Rectal smooth muscle tissue (tissue), 1 donor: ENCODE data around the gene SKIC3.
A peak's percentile ranks its signal among the peaks of the same experiment; 100 is the strongest.

ENCODE experiments used
- H3K27ac ChIP-seq: one replicate; pipeline ENCODE4 v1.7.0; 2013; ENCODE audit warnings: low read depth, low read length, inconsistent platforms
- H3K27me3 ChIP-seq: one replicate; pipeline ENCODE4 v1.7.0; 2013; ENCODE audit warnings: low read length; ENCODE audit not compliant: control insufficient read depth, insufficient read depth
- H3K36me3 ChIP-seq: one replicate; pipeline ENCODE4 v1.7.0; 2013; ENCODE audit warnings: low read length; ENCODE audit not compliant: control insufficient read depth, insufficient read depth
- H3K4me1 ChIP-seq: one replicate; pipeline ENCODE4 v1.7.0; 2013; ENCODE audit warnings: low read length; ENCODE audit not compliant: control insufficient read depth, insufficient read depth
- H3K4me3 ChIP-seq: one replicate; pipeline ENCODE4 v1.7.0; 2013; ENCODE audit warnings: low read length
- H3K9ac ChIP-seq: one replicate; pipeline ENCODE4 v1.7.0; 2013; ENCODE audit warnings: low read length

SKIC3 gene

DNA sequence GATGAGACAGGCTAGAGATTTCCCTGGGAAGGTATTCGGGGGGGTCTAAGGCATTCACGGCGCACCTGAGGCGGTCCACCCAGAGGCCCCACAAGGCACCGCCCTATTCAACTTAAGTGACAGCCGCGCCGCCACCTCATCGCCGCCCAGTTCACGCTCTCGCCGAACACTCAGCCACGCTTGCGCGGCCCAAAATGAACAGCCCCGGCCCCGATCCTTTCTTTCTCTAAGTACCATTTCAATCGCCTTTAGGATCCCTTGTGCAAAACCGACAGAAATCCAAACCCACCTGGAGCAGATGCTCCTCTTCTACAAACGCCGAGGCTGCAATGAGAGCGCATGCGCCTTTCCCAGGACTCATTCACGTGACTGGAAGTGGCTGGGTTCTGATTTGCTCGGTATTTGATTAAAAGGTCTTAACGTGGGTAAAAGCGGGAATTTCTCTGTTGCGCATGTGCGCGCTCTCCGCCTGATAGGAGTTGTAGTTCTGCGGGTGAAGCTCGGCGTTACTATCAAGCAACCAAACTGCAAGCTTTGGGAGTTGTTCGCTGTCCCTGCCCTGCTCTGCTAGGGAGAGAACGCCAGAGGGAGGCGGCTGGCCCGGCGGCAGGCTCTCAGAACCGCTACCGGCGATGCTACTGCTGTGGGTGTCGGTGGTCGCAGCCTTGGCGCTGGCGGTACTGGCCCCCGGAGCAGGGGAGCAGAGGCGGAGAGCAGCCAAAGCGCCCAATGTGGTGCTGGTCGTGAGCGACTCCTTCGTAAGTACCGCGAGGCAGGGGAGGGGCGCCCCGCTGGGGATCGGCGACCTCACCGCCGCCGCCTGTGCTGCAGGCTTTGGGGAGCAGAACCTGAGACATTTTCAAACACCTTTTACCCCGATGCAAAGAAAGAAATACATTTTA is at the start of gene SKIC3, which contains the start of gene ARSK:
Gene SKIC3 (minus strand): TSS at position 331 of the 902 bp plus-strand sequence. CDS start 7,827 bp downstream, outside the sequence.
Gene ARSK (plus strand): TSS at position 455 of the 902 bp plus-strand sequence. CDS start 178 bp downstream, at position 633.
- Histone ChIP-seq H3K4me1 (peaks cover 4% of the 10 kb centered on the region), H3K9ac (peak within 1 kb of the TSS; percentile 67), H3K36me3 (no peaks in the 10 kb centered on the region), H3K27ac (peak within 1 kb of the TSS; percentile 76), H3K4me3 (peak within 1 kb of the TSS; percentile 94), H3K27me3 (no peaks in the 10 kb centered on the region)

DNA sequence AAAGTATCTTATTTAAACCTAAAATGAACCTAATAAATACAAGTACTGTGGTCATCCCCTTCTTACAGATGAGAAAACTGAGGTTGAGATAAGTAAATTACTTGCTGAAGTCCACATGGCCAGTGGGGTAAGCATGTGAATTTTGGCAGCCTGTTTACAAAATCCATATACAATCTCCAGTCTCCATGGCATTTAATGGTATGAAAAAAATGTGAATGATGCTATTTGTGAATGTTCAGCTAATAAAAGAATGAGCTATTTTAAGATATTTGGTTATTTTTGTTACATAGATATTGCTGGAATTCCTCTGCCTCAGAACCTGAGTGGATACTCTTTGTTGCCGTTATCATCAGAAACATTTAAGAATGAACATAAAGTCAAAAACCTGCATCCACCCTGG is 45.8 kb upstream of the SKIC3 start:
- Histone ChIP-seq H3K4me1 (no peaks in the 10 kb centered on the region), H3K4me3 (no peak overlapping the region), H3K27ac (no peak overlapping the region), H3K27me3 (no peaks in the 10 kb centered on the region), H3K36me3 (no peaks in the 10 kb centered on the region), H3K9ac (no peak overlapping the region)

DNA sequence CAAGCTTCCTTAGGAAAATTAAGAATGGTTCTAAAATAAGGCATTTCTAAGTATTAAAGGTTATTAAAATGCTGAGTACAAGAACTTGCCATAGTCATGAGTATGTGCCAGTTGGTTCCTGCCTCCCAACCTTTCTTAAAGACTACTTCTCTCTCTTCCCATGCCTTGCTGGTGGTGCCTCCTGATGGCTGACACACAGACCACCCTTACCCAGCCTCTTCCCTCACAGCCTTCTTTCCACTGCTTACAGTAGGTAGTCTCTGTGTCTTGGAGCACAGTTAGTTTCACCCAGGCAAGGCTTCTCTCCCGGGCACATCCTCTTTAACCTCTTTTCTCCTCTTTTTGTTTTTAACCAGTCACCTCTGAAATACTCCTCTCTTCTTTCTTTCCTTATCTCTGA is 44.5 kb upstream of the SKIC3 start:
- no peaks in the 10 kb centered on the region for H3K36me3 ChIP-seq
- H3K27ac ChIP-seq, result no peak overlapping the region

DNA sequence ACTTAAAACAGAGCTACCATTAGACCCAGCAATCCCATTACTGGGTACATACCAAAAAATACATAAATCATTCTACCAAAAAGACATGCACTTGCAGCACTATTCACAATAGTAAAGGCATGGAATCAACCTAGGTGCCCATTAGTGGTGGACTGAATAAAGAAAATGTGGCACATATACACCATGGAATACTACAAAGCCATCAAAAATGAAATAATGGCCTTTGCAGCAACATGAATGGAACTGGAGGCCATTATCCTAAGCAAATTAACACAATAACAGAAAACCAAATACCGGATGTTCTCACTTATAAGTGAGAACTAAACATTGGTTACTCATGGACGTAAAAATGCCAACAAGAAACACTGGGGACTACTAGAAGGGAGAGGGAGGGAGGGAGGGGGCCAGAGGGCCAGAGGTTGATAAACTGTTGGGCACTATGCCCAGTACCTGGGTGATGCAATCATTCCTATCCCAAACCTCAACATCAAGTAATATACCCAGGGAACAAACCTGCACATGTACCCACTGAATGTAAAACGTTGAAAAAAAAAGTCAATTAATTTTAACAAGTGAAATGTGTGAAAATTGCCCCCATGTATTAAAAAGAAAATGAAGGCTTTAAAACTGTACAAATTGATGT is 40.6 kb upstream of the SKIC3 start:
- no peak overlapping the region for H3K4me3 ChIP-seq
- H3K27me3 ChIP-seq, result no peaks in the 10 kb centered on the region
- no peaks in the 10 kb centered on the region for H3K4me1 ChIP-seq
- no peak overlapping the region for H3K9ac ChIP-seq
- H3K36me3 ChIP-seq, result no peaks in the 10 kb centered on the region
- no peak overlapping the region for H3K27ac ChIP-seq

More for the DNA sequence above, 44.5 kb upstream of the SKIC3 start:
- Histone ChIP-seq H3K4me3 (no peak overlapping the region), H3K9ac (no peak overlapping the region), H3K27me3 (no peaks in the 10 kb centered on the region), H3K4me1 (no peaks in the 10 kb centered on the region)

DNA sequence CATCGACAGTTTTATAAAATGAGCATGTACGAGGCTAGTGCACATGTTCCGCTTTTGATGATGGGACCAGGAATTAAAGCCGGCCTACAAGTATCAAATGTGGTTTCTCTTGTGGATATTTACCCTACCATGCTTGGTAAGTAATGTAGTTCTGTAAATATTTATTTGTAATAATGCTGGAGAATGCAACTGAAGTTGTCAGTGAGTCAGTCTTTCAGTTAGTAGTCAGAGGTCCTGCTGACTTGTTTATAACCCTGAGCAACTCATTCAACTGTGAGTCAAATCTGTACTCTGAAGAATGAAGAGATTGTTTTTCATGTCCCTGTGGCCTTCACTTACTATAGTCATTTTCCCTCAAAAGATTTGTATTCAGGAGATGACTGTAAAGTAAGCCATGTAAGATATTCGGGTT is 36.7 kb upstream of the SKIC3 start:
- Histone ChIP-seq H3K4me3 (no peak overlapping the region), H3K27me3 (no peaks in the 10 kb centered on the region), H3K27ac (no peak overlapping the region), H3K4me1 (no peaks in the 10 kb centered on the region), H3K9ac (no peak overlapping the region), H3K36me3 (no peaks in the 10 kb centered on the region)

DNA sequence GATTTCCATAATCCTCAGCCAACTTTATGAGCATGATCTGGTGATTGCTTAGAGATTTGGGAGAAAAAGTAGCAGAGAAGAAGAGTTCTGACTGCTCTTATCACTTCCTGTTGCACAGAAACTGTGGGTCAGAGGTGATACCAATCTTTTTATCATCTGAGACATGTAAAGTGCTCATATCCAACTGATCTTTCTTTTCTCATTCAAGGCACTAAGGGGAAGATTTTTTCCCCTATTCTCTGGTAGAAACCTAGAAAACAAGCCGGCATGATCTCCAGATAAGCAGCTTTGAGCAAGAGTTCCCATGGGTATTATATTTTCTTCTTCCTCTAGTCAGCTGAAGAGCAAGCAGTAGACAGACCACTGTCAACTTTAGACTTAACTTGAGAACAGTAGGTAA is 36.1 kb upstream of the SKIC3 start:
- Histone ChIP-seq H3K4me3 (no peak overlapping the region), H3K4me1 (no peaks in the 10 kb centered on the region), H3K27me3 (no peaks in the 10 kb centered on the region), H3K27ac (no peak overlapping the region), H3K9ac (no peak overlapping the region), H3K36me3 (no peaks in the 10 kb centered on the region)

DNA sequence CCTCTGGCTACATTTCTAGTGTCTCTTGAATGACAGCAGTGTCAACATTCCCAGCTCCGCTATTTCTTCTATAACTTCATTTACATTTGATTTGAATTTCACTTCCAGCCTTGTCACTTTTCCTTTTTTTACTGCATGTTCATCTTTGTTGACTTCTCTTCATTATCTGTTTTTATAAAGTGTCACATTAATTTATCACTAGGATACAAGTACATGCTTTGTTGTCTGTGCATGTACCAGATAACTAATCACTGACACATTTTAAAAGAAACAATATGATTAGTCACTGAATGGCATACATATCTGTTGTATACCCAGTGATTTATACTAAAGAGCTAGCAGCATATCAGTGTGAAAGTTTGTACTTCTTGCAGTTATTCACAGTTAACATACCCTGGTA is 29.2 kb upstream of the SKIC3 start:
- no peaks in the 10 kb centered on the region for H3K27me3 ChIP-seq
- H3K9ac ChIP-seq, result no peak overlapping the region
- no peaks in the 10 kb centered on the region for H3K36me3 ChIP-seq
- no peak overlapping the region for H3K27ac ChIP-seq
- H3K4me1 ChIP-seq, result no peaks in the 10 kb centered on the region
- no peak overlapping the region for H3K4me3 ChIP-seq

DNA sequence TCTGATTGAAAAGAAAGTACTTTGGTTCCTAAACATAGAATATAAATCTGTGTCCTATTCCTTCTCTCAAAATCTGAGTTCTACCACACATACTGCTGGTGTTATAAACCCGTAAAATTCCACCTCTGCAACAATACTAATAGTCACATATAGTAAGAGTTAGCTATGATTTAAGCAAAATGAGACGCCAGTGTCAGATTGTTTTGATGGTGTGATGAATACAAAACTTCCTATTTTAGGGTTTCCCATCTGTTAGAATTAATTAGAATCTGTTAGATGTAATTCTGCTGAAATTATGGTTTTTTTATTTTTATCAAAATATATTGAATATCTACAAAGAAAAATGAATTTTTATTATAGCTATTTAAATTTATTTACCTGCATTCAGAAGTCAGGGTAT is 26.8 kb upstream of the SKIC3 start:
- no peaks in the 10 kb centered on the region for H3K4me1 ChIP-seq
- no peaks in the 10 kb centered on the region for H3K27me3 ChIP-seq
- no peak overlapping the region for H3K9ac ChIP-seq
- no peak overlapping the region for H3K27ac ChIP-seq
- H3K4me3 ChIP-seq, result no peak overlapping the region
- H3K36me3 ChIP-seq, result no peaks in the 10 kb centered on the region

DNA sequence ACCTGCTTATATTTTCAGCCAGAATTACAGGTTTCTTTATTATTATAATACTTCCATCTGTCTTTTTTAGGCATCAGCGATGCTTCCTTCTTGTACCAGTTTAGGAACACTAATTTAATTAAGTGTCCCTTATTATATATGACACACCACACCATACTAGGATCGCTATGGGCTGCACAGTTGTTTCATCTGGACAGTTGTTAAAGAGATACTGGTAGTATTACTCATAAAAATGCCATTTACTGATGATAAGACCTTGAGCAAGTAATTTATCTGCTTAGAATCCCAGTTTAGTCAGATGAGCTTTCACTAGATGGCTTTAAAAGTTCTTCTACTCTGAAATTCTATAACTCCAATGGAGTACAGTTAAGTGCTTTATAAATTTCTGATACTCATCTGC is 17.2 kb upstream of the SKIC3 start:
- H3K4me3 ChIP-seq, result no peak overlapping the region
- H3K27me3 ChIP-seq, result no peaks in the 10 kb centered on the region
- no peaks in the 10 kb centered on the region for H3K36me3 ChIP-seq
- H3K4me1 ChIP-seq, result no peaks in the 10 kb centered on the region
- H3K9ac ChIP-seq, result no peak overlapping the region
- H3K27ac ChIP-seq, result no peak overlapping the region

DNA sequence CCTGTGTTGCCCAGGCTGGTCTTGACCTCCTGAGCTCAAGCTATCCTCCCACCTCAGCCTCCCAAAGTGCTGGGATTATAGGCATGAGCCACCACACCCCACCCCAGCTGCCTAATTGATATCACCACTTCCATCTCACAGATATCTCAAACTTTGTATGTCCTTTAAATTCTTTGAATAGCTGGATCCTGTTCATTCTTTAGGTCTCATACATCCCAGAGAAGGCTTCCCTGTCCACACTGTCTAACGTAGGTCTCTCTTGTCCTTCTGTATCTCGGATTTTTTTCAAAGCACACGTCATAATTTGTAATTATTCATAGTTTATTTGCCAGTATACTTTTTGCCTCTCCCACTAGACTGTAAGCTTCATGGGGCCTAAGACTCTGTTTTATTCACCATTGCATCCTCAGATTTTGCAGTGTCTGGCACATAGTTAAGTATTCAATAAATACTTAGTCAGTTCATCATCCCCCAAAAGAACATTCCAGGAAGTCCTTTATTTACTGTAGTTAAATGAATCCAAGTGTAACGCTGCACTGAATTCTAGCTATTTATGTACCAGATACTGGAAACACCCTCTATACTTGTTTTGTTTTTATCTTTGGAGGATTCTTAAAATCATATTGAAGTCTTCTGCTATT is 10.6 kb upstream of the SKIC3 start:
- Histone ChIP-seq H3K36me3 (no peaks in the 10 kb centered on the region), H3K4me3 (no peak overlapping the region), H3K27ac (no peak overlapping the region), H3K27me3 (no peaks in the 10 kb centered on the region), H3K9ac (no peak overlapping the region), H3K4me1 (no peaks in the 10 kb centered on the region)

DNA sequence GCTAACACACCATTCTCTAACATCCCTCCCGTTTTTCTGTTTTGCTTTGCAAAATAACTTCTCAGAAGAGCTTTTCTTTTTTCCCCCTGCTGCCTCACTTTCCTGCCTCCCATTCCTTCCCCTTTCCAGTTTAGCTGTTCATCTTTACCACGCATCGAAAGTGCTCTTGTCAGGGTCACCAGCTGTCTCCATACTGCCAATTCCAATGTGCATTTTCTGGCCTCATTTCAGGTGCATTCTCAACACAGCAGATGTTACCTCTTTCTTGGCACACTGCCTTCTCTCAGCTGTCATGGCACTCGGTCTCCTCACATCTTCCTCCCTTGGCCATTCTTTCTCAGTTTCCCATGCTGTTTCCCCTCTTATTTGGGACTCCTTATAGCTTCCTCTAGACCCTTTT is 9.7 kb upstream of the SKIC3 start:
- no peaks in the 10 kb centered on the region for H3K4me1 ChIP-seq
- H3K36me3 ChIP-seq, result no peaks in the 10 kb centered on the region
- H3K9ac ChIP-seq, result no peak overlapping the region
- no peaks in the 10 kb centered on the region for H3K27me3 ChIP-seq
- no peak overlapping the region for H3K4me3 ChIP-seq
- H3K27ac ChIP-seq, result no peak overlapping the region

DNA sequence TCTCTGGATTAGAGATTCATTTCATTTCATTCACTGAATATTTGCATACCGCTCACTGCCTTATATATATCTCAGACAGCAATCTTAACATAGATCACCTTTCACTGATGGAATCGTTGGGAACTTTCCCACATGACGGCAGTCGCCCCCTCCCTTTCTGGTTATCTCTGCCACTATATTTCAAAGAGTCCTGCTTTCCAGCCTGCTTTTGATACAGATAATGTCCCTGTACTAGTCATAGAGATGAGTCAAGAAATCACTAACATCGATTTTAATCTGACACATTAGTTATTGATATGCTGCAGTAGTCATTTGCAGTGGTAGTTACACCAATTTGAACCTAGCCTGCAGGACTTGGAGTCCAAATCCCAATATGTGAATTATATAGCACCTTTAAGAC is 8.6 kb upstream of the SKIC3 start:
- Histone ChIP-seq H3K27ac (no peak overlapping the region), H3K9ac (no peak overlapping the region), H3K4me3 (no peak overlapping the region), H3K36me3 (no peaks in the 10 kb centered on the region), H3K27me3 (no peaks in the 10 kb centered on the region), H3K4me1 (no peaks in the 10 kb centered on the region)
